ENCODE data around the gene TPRG1L.

Gene TPRG1L

GRCh38 chr1:3594706-3595377 is 30.0 kb upstream of the TPRG1L start:
- DNase-seq (ENCODE audit: low spot score), result no peak
- Histone ChIP-seq H3K4me3 (no peak overlapping the region), H3K27ac (no peak overlapping the region)
- TF ChIP-seq, protein P1, sequence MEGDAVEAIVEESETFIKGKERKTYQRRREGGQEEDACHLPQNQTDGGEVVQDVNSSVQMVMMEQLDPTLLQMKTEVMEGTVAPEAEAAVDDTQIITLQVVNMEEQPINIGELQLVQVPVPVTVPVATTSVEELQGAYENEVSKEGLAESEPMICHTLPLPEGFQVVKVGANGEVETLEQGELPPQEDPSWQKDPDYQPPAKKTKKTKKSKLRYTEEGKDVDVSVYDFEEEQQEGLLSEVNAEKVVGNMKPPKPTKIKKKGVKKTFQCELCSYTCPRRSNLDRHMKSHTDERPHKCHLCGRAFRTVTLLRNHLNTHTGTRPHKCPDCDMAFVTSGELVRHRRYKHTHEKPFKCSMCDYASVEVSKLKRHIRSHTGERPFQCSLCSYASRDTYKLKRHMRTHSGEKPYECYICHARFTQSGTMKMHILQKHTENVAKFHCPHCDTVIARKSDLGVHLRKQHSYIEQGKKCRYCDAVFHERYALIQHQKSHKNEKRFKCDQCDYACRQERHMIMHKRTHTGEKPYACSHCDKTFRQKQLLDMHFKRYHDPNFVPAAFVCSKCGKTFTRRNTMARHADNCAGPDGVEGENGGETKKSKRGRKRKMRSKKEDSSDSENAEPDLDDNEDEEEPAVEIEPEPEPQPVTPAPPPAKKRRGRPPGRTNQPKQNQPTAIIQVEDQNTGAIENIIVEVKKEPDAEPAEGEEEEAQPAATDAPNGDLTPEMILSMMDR (IDR thresholded peaks at IDR 0.05), result no peak

DNA sequence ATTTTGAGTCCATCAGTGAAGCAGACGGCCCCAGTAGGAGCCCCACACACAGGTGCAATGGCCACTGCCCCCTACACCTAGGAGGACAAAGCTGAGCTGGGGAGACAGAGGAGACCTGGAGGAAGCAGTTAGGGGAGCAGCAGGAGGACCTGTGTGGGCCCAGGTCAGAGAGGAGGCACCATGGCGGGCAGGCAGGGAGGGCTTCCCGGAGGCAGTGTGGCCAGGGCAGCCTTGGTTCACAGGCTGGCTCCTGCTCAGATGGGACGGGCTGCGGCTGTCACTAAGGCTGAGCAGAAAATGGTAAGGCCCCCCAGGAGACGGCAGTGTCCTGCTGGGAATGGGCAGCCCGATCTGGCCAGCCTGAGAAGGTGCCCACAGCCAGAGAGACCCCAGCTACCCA is 28.9 kb upstream of the TPRG1L start:
- TF ChIP-seq, protein P1 (IDR thresholded peaks at IDR 0.05), result no peak
- no peak overlapping the region for H3K27ac ChIP-seq
- DNase-seq (ENCODE audit: low spot score), result no peak
- no peak overlapping the region for H3K4me3 ChIP-seq

DNA sequence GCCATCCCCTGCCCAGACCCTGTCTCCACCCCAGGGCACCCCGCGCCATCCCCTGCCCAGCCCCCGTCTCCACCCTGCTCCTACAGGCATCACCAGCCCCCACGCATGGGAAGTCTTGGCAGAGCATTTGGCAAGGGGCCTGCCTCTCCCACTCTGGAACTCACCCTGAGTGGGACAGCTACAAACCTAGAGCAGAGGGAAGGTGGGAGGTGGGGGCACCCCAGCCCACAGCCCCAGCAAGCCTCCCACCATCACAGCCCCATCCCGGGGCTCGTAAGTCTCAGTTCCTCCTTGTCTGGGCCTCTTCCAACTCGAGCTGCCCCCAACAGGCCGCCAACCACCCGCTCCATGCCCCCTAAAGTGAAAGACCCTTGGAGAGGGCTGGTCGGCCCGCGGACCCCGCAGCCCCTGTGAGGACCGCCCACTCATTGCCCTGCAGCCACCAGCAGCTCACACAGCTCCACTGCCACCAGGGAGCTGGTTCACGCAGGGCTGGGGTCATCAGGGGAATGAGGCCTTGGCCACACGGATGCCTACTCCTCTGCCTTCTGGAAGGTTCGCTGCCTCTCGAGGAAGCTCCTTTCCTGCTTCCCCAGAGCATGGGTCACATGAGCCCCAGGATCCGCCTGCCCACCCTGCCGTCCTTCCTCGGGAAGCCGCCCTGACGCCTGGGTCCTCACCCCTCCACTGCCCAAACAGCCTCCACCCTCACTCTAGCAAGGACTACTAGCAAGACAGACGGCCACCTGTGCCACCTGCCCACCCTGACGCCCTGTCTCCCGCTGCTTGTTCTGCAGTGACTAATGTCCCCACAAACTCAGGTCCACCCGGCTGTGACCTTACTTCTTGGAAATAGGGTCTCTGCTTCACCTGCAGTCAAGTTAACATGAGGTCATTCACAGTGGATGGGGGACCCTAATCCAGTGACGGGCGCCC is 27.9 kb upstream of the TPRG1L start:
- no peak overlapping the region for H3K27ac ChIP-seq
- DNase-seq (ENCODE audit: low spot score), result no peak
- TF ChIP-seq, protein P1 (IDR thresholded peaks at IDR 0.05), result no peak

GRCh38 chr1:3597599-3597964 is 27.2 kb upstream of the TPRG1L start:
- DNase-seq (ENCODE audit: low spot score), result no peak
- Histone ChIP-seq H3K4me3 (peak overlapping the region; percentile 37), H3K27ac (no peak overlapping the region)
- TF ChIP-seq, protein P1 (IDR thresholded peaks at IDR 0.05), result no peak

More for the DNA sequence above, 27.9 kb upstream of the TPRG1L start:
- no peak overlapping the region for H3K4me3 ChIP-seq

- Histone ChIP-seq H3K4me3 (peak overlapping the region; percentile 37), H3K27ac (no peak overlapping the region)
- TF ChIP-seq, protein P1 (IDR thresholded peaks at IDR 0.05), result no peak
- no peak for DNase-seq (ENCODE audit: low spot score)
These were observed 26.7 kb upstream of the TPRG1L start for GRCh38 chr1:3598051-3598491.

GRCh38 chr1:3598522-3599285 is 26.1 kb upstream of the TPRG1L start:
- Histone ChIP-seq H3K27ac (no peak overlapping the region), H3K4me3 (peak overlapping the region; percentile 37)
- no peak for DNase-seq (ENCODE audit: low spot score)
- TF ChIP-seq, protein P1 (IDR thresholded peaks at IDR 0.05), result no peak

Data from coronary artery (tissue), 2 donors.